HG03439 (cell line): ENCODE results near the gene GYPE.
"Not testable (repeated sequence)": the region's sequence is repeated elsewhere in the genome, so short reads cannot be mapped to it uniquely, and the experiment has no call there.

Experiments
- ATAC-seq: cut with Tn5 transposase; IDR thresholded peaks from one replicate; pipeline ENCODE4 v1.9.1; 2021; ENCODE audit warnings: mild to moderate bottlenecking, moderate library complexity; ENCODE audit not compliant: unreplicated experiment

Gene GYPE

DNA sequence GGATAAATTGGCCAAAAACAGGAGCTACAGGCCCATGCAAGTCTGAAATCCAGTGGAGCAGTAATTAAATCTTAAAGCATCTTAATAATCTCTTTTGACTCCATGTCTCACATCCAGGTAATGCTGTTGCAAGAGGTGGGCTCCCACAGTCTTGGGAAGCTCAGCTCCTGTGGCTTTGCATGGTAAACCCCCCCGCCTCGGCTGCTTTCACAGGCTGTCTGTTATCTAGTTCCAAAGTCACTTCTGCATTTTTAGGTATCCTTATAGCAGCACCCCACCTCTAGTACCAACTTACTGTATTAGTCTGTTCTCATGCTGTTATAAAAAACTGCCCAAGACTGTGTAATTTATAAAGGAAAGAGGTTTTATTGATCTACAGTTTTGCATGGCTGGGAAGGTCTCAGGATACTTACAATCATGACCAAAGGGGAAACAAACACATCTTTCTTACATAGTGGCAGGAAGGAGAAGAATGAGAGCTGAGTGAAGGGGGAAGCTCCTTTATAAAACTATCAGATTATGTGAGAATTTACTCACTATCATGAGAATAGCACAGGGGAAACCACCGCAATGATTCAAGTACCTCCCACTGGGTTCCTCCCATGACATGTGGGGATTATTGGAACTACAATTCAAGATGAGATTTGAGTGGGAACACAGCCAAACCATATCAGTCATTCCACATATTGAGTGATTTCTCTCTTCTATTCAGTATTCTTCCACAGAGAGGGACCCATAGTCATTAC lies 34.7 kb downstream of the GYPE start:
- not testable (repeated sequence) for ATAC-seq

DNA sequence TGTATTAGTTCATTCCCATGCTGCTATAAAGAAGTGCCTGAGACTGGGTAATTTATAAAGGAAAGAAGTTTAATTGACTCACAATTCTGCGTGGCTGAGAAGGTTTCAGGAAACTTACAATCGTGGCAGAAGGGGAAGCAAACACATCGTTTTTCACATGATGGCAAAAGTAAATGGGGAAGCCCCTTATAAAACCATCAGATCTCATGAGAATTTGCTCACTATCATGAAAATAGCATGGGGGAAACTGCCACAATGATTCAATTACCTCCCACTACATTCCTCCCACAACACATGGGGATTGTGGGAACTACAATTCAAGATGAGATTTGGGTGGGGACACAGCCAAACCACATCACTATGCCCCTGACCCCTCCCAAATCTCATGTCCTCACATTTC lies 35.4 kb downstream of the GYPE start:
- ATAC-seq: not testable (repeated sequence)

DNA sequence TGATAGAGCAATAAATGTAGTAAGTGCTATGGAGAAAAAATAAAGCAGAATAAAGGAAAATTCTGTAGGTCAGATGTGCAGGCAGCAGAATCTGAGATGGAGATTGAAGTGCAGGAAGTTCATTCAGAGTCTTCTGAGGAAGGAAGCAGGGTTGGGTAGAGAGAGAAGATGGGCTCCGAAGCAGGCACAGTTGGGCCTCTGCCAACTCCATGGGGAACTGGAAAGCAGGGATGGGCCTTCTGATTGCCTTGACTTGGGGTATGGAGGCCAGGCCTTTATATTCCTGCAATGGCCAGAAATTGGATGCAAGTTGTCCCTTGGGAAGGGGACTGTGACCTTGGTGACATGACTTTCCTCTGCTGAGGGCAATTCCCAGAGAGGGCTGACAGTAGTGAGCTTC lies 42.6 kb downstream of the GYPE start:
- ATAC-seq: not testable (repeated sequence)

DNA sequence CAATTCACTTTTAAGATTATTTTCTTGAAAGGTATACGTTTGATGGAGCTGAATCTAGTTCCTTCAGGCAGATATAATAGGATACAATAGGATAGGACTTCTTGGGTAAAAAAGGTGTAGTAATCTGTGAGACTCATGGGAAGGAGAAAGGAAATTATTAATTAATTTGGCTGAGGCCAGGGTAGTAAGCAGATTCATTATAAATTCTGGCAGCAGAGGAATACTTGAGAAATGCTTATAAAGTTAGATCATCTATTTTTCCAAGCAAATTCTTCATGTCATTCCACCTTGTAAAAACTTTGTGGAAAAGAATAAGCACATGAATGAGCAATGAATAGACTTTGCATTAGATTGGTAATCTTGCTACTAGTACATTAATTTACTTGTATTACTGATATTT lies 46.9 kb downstream of the GYPE start:
- ATAC-seq: no peak

DNA sequence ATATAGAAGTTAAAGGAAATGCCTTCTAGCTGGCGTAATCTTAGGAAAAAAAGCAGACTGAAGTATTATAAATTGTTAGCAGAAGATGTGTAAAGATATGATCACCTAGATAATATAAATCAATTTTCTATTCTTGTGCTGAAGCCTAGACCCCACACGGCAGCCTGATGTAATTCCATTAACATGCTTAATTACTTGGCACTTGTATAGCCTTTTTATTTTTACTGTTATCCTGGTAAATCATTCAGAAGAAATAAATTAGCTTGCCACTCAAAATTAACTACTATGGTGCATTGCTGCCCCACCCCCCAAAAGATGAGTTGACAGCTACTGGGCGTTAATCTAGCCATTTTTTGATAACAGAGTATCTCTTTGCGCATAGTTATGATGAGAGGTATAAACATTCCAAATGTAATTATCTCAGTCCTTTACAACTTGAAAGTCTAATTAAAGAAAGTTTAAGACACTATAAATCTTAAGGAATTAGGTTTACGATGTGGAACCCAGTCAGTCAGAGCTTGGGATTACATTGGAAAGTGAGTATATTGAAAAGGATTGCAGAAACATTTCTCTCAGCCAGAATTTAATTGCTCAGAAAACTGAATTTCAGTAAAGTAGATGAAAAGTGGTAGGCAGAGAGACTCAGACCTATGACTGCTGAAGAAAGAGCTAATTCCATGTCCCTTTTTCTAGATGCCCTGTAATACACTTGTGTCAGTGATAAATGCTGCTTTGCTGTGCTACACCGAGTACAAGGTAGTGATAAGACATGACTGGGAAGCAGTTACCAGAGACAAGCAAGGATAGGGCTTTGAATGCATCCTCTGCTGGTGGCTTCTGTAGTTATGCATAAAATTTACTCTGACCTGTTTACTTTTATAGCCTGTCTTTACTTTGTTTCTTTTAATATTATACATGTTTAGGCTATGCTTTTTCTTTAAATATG lies 47.7 kb downstream of the GYPE start:
- not testable (repeated sequence) for ATAC-seq

DNA sequence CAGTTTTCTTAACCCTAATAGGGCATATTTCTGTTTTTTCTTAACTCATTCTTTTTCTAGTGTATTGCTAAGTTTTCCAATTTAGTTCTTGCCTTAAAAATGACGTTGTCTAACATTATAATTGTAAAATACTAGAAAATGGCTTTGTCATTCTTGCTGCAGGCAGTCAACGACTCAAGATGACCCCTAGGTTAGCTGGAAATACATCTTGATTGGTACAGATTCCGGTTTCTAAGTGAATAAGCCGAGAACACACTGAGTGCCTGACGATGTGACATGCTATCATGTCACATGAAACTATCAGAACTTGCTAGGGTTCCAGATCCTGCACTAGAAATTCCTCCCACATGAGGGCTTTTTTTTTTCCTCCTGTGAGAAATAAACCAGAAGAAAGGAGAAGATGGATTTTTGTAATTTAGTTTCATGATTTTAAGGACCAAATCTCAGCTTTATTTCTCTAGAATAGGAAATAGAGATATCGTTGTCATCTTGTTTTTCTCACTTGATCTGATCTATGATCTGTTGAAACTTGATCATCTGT lies 49.3 kb downstream of the GYPE start:
- not testable (repeated sequence) for ATAC-seq

DNA sequence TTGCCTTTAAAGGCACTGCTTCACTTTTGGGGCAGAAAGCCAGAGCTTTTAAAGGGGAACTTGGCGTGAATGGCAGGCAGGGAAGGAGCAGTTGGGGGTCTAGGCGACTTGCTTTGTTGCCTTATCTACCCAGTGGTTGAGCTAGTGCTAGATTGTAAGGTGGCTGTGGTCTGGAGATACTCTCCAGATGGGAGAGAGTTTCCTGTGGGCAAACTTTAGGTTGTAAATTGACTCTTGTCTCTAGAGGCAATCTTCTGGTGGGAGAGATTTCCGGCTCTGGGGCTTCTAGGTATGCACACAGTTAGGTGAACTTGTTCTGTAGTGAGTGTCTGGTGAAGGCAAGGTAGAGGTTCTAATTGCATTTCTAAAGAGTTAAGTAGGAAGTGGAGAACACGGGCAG lies 50.7 kb downstream of the GYPE start:
- ATAC-seq: not testable (repeated sequence)

DNA sequence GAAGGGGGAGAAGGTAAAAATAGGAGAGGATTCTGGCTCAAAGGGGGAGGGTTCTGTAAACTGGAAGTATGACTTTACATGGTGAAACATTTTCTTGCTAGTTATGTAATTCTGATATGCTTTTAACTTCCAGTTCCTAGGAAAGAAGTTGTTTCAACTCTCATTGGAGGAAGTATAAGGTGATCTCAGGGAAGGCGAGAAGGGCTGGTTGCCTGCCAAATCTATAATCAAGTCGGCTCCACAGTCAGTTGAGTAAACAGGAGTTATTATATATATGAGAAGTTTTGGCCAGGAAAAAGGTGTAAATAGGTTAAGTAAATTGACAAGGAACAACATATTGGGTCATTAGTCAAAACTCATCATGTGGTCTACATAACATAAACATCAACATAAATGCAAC lies 56.1 kb downstream of the GYPE start:
- ATAC-seq: not testable (repeated sequence)

DNA sequence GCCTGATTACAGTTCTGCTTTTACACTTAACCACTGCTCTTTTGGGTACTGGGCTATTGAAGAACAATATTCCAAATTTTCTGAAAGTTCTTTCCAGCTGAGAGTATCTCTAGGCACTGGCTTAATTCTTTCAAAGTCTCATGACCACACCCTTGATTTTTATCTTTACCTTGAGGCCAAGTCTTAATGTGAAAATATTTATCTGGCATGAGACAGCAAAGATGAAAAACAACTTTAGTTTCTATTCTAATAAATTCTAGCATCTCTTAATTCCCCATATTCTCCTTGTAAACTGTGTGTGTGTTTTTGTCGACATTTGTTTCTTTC lies 61.9 kb downstream of the GYPE start:
- ATAC-seq: not testable (repeated sequence)

DNA sequence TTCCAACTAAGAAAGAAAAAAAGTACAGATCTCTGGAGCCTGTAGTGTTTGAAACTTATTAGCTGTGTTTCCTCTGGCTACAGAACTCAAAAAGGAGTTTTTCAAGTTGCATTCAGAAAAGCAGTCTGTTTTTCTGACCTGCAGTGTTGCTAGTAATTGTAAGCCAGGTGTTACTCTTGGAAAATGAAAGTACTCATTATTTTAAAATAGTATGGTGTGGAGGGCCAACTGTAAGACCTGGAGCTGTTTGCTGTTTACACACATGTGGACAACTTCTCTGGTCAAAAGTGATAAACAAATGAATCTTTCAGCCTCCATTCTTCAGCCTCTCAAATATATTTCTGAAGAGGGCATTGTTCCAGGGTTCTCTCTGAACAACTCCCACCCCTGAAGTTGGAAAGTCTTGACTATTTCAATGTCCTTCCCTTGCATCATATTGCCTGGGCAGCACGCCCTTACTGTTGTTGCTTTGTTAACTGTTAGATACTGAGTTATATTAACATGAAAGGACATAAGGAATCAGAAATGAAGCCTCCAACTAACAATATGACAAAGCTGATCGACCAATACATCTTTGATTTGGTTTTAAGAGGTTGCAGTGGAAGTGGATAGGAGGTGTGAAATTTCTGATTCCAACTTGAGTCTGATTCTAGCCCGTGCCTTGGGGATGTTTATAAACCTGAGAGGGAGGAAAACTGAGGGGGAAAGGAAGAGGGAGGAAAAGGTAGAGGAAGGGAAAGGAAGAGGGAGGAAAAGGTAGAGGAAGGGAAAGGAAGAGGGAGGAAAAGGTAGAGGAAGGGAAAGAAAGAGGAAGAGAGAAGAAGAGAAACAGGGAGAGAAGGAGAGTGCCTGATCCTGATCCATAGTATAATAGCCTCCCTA lies 62.5 kb downstream of the GYPE start:
- ATAC-seq: not testable (repeated sequence)

DNA sequence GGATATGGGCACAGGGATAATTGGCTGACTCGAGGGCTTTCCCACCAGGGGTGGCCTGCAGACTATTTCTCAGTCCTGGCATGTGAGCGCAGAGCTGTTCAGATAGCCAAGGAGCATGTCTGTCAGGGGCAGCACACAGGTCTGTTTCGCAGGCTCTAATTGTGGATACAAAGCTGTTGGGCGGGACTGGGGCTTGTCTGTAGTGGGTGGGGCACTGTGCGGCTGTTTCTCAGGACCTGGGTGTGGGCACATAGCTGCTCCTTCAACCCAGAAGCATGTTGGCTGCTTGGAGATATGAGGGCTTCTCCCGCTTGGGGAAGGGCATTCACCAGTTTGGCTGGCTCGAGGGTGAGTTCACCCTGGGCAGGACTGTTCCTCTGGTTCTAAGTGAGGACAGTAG lies 65.9 kb downstream of the GYPE start:
- not testable (repeated sequence) for ATAC-seq

DNA sequence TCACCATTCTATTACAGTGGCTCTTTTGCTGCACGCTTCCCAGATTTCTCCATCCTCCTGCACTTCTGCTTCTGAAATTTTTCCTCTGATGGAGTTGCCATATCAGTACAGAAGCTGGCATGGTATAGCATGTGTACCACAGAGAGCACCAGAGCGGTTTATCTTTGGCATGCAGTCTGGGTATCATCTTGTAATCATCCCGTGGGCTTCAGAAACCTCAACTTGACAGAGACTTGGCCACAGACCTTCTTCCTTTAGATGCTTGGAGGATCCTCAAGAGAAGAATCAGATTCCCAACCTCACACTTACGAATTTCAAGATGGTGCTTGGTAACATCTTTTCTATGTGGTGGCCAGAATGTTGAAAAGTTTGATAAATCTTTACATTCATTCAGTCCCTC lies 71.2 kb downstream of the GYPE start:
- ATAC-seq: not testable (repeated sequence)

DNA sequence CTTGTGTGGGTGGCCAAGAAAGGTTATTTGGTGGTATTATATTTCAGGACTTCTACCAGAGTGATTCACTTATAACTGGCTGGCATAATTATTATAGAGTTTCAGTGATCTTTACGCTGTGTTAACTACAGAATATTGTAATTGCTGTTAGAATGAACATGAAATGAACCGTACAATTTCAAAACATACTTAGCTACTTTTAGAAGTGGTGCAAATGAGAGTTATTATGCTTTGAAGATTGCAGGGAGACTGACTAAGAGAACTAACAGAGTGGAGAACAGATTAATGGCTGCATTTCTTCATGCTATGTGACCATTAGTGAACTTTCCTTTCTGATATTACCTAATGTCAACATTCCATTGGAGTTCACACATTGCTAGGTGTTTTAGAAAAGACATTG lies 71.7 kb downstream of the GYPE start:
- not testable (repeated sequence) for ATAC-seq

DNA sequence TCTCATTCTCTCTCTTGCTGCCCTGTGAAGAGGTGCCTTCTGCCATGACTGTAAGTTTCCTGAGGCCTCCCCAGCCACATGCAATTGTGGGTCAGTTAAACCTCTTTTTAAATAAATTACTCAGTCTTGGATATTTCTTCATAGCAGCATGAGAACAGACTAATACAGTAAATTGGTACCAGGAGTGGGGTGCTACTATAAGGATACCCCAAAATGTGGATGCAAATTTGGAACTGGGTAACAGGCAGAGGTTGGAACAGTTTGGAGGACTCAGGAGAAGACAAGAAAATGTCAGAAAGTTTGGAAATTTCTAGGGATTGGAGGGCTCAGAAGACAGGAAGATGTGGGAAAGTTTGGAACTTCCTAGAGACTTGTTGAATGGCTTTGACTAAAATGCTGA lies 74.8 kb downstream of the GYPE start:
- ATAC-seq: not testable (repeated sequence)

DNA sequence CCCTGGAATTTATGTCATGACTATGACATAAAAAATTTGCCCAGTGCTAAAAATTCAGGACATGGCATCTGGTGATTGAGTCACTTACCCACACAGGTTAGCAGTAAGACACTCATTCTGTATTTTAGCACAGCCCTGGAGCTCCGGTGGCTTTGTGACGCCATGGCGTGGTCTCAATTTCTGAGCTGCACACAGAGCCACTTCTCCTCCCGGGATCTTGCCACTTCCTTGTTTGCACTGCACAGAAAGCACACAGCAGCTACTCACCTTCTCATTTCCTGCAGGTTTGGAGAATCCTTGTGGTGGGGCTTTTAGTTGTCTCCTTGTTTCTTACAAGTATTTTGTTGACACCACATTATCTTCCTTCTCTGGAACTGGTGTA lies 76.1 kb downstream of the GYPE start:
- ATAC-seq: not testable (repeated sequence)
